Fibroblast of upper back skin (primary cell): ENCODE results near the gene ITGB2.

Source experiments
- DNase-seq: peaks from one replicate; pipeline ENCODE4 v3.0.0-alpha.2; 2013

Gene ITGB2

DNA sequence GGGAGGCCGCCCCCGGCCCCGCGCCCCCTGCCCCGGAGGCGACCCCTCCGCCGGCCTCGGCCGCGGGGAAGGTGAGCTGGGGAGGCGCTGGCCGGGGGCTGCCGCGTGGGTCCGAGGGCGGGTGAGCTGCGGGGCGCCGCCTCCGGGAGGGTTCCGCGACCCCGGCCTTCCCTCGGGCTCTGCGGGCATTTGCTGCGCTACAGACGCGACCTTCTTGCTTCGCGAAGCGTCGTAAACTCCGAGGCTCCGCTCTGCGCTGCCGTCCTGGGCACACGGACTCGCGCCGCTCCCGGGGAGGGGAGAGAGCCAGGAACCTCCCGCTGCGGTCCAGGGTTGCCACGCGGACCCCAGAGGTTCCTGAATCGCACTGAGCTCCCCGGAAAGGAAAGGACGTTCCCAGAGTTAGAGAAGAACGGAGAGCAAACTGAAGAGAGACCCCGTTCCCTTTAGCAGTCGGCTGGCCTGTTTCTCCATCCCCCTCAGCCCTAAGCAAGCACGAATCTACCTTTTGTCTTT, 19.5 kb upstream of the ITGB2 start:
- no peak for DNase-seq

DNA sequence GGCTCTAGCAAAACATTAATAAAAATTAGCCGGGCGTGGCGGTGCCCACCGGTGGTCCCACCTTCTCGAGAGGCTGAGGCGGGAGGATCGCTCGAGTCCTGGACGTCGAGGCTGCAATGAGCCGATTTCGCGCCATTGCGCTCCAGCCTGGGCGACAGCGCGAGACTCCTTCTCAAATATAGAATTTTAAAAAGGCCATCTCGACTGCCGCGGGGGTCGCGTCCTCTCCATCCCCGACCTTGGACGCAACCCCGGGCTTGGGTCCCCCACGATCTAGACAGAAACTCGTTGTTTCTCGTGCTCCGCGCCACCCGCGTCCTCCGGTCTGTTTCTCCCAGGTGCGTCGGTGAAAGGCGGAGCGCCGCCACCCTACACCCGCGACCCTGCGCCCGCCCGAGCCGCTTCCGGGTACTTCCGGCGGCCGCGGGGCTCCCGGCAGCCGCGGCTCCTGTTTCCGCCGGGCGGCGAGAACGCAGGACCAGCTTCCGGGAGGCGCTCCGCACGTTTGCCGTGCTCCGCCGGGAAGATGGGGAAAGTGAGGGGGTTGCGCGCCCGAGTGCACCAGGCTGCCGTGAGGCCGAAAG, 18.9 kb upstream of the ITGB2 start, which contains the start of gene SLX9:
Gene SLX9 (plus strand): TSS at position 498 of the 584 bp plus-strand sequence. CDS start 29 bp downstream, at position 527.
- DNase-seq, result peak; percentile 76

DNA sequence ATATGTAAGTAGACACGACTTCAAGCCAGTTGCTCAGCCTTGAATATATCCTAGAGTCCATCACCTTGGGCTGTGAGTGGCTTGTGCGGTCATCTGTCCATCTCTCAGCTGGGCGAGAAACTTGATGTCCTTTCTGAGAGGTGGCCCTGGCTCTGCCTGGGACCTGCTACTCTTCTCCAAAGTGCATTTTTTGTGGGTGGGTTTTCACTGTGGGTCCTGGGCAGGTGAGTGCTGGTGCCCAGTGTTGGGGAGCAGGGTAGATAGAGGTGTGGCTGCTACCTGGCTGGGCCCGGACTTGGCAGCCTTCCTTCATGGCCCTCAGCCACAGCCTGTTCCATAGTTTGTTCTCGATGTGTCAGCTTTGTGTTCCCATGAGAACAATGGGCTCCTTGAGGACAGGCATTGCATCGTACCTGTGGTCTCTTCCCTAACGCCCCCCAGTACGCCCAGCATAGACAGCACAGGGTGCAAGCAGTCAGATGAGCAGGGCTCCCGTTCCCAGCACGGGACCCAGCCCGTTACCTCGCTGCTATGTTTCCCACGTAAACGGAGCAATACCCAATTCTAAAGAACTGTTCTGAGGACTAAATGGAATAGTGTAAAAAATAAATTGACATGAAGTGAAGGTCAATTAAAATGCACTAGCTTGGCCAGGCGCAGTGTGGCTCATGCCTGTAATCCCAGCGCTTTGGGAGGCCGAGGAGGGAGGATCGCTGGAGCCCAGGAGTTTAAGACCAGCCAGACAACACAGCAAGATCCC, 18.3 kb upstream of the ITGB2 start:
- DNase-seq, result no peak

DNA sequence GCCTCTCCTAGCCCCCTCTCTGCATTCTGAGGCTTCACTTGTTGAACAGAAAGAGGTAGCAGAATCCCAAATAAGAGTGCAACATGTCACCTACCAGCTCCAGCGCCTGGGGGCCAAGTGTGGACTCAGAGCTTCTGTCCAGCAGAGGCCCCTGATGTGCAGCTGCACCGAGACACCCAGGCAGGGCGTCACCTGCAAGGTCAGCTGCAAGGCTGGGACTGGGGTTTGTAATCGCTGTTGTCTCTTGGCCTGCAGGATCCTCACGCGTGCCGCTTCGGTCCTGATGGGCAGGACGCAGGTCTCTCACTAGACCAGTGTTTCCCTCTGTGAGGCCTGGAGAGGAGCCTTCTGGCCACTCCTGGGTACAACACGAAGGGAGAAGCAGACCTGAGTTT, 14.8 kb upstream of the ITGB2 start:
- DNase-seq, result no peak

DNA sequence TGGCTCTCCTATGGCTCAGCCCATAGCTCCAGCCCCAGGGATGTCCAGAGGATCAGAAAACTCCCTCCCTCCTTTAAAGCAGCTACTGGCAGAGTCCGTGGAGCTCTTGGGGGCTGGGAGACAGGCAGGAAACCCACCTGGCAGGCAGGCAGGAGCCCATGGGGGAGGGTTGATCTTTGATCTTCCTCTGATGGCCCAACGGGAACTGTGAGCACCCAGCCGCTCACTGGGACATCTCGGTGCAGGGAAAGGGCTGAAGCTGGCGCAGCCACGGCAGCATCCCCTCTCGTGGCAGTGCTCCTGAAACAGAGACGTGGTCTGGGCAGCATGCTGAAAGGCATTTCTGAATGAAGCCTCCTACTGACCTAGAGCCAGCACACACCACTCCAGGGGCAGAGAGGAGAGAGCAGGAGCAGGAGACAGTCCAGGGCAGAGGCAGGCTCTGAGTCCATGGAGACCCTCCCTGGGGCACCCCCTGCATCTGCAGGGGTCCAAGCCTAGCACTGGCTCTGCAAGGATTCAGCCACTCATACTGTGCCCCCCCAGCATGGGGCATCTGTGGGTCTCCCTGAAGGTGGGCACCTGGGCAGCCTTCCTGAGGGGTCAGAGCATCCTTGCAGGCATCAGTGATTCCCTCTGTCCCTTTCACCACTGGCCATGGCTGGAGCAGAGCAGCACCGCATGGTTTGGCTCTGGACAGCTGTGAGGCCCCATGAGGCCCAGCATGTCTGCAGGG, 14.3 kb upstream of the ITGB2 start:
- DNase-seq, result no peak

DNA sequence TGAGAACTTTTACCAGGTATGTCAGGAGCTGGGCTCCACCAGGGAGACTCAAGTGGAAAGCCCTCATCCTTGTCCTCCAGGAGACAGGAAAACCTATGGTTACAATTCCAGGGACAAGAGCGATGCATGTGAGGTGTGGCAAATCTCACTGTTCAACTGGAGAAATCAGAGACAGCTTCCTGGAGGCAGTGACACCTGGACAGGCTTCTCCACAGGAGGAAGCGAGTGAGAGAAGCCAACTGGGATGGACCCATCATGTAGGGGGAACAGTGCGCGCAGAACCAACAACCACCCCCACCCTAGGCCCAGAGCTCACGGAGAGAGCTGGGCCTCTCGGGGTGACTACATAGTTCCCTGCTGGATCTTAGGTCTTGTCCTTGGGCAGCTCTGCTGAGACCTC, 13.6 kb upstream of the ITGB2 start:
- DNase-seq, result no peak

DNA sequence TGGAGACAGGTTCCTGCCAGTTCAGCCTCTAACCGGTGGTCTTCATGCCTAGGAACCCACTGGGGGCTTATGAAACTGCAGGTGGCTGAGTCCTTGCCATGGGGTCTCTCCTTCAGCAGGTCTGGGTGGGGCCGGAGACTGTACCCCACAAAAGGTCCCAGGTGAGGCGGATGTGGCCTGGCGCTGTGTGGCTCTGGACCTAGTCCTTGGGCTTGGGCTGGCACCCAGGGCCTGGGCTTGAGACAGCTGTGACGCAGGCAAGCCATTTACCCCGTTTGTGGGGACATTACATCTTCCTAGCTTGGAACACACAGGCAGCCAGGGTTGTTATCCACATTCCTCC, 13.2 kb upstream of the ITGB2 start:
- no peak for DNase-seq

DNA sequence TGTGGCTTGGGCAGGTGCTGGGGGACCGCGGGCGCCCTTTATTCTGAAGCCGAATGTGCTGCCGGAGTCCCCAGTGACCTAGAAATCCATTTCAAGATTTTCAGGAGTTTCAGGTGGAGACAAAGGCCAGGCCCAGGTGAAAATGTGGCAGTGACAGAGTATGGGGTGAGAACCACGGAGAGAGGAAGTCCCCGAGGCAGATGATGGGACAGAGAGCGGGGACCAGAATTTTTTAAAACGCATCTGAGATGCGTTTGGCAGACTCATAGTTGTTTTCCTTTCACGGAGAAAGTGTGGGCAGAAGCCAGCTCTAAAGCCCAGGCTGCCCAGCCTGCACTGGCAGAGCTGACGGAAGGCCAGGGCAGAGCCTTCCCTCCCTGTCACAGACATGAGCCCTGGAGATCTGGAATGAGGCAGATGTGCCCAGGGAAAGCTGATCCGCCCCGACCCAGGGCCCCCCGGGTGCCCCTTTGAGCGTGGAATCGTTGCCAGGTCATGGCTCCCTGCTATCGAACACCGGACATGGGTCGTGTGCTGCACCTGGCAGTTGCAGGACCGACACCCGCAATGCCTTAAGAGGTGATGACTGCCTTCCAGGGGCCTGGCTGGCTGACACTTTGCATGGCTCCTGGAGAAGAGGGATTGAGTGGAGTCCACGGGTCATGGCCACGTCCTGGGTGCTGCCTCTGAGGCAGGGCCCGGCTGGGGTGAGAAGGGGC, 12.7 kb upstream of the ITGB2 start:
- DNase-seq, result no peak

DNA sequence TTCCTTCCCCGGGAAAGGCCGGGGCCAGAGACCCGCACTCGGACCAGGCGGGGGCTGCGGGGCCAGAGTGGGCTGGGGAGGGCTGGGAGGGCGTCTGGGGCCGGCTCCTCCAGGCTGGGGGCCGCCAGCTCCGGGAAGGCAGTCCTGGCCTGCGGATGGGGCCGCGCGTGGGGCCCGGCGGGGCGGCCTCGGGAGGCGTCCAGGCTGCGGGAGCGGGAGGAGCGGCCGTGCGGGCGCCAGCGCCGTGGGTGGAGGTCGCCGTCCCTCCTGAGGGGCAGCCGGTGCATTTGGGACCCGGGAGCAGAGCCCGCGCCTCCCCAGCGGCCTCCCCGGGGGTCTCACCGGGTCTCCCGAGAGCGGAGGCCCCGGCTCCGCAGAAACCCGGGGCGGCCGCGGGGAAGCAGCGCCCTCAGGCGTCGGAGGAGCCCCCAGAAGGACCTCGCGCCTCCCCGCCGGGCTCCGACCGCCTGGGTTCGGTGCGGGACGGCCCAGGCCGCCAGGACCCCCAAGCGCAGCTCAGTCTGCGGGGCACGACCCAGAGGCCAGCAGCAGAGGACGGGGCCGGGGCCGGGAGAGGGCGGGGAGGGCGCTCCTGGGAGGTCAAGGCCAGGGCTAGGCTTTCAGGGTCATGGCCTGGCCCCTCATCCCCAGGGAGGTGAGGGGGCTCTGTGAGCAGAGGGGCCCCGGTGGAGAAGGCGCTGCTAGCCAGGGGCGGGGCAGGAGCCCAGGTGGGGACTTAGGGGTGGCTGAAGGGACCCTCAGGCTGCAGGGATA, 11.9 kb upstream of the ITGB2 start:
- DNase-seq, result peak; percentile 40

DNA sequence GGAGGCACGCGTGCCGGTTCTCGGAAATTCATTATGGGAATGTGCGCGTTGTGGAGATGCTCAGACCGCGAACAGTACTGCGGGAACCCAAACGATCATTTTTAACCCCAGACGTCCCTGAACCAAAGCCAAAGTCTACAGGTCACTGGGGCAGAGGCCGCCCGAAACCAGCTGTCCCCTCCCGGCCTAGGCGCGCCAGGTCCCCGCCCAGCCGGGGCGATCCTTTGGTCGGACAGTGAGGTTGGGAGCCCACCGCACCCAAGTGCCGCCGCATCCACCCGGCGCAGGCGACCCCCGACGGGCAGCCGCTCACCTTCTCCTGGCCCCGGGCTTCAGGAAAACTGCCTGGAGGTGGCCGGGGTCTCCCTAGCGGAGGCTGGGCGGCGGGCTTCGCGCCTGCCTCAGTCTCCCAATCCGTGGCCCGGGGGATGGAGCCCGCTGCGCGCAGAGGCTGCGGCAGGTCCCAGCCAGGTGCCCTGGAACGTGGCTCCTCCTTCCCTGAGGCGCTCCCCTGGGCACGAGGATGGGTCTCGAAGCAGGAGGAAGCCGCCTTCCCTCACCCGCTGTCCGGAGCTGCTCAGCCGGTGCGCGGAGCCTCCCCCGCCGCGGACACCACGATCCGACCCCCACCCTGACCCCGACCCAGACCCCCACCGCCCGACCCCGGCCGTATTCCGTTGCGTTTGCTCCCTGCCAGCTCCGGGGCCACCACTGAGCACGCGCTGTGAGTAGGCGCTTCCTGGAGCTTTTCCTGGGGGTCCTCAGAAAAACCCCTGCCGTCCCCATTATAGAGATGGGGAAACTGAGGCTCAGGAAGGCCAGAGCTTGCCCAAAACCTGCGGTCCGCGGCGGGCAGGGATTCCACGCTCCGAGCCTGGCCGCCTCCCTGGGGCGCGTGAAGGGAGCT, 11.1 kb upstream of the ITGB2 start:
- DNase-seq, result no peak

DNA sequence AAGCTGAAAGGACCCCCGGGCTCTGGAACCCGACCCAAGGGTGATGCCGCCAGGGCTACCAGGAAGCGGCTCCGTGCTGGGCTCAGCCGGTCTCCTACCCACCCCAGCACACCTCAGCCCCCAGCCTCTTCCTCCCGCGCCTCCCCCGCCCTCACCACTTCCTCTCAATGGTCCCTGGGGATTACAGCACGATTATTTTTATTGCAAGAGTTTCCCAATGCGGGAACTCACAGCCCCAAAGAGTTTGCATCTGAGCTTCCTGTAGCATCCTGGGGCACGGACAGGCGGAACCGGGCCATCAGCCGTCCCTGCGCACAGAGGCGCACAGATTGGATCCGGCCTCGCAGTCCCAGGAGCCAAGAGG, 10.4 kb upstream of the ITGB2 start:
- peak; percentile 74 for DNase-seq

DNA sequence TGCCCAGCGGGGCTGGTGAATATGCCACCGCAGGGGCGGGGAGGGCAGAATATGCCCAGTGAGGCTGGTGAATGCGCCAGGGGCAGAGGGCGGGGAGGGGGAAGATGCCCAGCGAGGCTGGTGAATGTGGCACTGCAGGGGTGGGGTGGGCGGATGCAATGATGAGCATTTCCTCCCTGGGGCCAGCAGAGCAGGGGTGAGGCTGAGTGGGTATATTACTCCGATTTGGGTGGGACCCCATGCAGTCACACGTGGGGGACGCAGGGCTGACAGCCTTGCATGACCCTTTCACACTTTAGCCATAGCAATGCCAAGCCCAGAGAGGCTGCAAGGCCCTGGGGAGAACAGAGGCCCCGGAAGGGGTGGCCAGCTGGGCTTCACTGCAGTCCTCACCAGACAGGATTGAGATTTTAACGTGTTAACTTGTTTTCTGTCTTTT, 9.9 kb upstream of the ITGB2 start:
- DNase-seq, result peak; percentile 20

DNA sequence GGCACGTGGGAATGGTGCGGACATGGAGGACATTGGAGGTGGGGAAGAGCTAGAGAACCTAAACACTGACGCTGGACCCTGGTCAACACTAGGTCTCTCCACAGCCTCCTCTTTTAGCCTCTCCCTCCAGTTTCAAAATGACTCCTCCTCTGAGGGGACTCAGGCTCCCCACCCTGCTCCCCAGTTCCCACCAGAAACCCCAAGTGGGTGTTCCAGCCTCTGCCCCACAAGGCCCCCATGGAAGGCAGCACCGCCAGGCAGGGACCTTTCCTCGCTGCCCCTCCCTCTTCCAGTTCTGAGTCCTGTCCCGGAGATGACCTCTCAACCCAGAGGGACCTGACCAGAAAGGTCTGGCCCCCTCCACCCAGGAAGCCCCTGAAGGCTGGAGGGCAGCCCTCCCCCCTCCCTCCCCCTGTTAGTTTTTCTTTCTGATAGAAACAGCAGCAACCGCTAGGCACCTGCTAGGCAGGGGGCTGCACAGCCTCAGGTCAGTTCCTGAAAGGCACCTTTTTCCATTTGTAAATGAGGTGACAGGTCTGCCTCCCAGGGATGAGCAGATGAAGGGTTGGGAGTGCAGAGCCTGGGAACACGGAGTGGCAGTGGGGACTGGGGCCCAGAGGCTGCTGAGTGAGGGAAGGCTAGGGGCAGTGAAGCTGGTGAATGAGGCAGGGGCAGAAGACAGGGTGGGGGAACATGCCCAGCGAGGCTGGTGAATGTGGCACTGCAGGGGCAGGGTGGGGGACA, 9.3 kb upstream of the ITGB2 start:
- no peak for DNase-seq

DNA sequence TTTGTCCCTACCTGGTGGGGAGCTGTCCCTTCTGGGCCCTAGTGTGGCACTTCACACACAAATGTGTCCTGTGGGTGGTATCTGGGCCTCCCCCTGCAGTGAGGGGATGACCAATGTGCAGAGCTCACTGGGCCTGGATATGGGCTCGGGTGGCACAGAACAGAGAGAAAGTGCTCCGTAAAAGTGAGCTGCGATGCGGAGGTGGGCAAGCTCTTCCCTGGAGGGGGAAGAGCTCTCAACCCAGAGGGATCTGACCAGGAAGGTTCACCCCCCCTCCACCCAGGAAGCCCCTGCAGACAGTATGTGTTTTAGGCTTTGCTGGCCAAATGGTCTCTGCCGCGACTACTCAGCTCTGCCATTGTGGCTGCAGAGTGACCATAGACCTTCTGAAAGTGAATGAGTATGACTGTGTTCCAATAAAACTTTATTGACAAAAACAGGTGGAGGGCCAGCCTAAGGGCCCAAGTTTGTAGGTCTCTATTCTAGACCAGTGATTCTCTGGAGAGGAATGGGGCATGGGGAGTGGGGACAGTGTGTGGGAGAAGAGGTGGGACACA, 8.6 kb upstream of the ITGB2 start:
- no peak for DNase-seq

DNA sequence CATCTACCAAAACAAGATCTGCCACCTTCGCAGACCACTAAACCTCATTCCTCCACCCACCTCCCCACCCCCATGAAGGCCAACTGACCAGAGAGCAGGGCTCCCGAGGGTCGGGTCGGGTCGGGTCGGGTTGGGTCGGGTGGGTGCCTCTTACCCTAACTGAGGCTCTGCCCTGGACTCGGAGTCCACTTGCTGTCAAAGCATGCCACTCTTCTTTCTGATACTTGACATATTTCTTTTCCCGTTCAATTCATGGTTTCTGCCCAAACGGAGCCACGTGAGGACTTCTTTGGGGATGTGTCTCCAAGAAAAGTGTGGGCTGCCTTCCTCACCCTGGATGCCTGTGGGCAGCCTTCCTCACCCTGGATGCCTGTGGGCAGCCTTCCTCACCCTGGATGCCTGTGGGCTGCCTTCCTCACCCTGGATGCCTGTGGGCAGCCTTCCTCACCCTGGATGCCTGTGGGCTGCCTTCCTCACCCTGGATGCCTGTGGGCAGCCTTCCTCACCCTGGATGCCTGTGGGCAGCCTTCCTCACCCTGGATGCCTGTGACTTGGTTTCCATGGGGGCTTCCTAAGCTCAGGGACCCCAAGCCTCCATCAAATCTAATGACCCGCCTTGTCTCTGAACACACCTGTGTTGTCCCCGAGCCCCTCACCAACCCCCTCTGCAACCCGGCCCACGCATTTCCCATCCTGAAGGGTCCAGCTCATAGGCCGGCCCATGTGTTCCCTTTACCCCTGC, 8.0 kb upstream of the ITGB2 start:
- DNase-seq, result peak; percentile 86

DNA sequence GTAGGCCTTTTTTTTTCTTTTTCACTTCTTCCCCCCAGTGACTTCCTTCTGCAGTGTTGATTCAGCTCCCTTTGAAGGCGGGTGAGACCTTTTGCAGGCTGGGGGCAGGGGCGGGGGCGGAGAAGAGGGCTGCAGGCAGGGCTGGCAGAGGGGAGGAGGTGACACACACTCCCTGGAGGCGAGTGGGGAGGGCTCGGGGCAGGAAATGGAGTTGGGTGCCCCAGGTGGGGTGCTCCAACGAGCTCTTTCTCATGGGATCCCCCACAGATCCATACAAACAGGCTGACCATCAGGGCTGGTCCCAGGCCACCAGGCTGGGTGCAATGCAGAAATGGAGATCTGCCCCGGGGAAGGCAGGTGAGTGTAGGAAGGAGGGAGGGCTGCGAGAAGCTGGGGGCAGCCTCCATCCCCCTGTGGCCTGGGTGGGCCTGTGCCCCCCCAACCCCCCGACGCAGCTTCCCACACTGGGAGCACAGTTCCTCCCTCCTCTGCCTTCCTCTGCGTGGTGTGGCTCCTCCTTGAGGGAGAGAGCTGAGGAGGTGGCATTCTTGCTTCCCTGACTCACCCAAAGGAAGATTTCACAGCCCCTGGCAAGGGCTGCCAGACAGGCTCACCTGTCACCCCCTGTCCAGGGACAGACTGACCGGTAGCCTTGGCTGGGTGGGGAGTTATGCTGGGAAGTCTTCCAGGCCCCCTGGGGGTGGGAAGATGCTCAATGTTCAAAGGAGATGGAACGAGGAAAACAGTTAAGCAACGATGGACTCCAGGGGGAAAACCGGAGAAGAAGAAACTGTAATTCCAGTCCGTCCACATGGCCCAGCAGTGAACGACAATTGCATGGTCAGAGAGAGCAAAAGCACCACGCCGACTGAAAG, 7.1 kb upstream of the ITGB2 start:
- peak; percentile 83 for DNase-seq

DNA sequence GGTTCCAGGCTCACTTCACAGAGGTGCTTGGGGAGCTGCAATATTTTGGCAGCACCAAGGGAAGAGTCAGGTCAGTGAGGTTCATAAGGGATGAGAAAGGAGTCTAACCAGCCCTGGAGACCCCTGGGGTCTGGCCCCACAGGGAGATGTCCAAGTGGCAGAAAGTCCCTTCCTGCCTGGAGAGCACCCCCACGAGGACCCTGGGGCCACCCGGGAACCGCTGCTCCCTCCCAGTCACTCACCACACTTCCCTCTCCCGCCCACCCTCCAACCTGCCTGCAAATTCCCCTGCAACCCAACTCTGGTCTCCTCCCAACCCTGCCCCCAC, 6.5 kb upstream of the ITGB2 start:
- DNase-seq, result no peak

DNA sequence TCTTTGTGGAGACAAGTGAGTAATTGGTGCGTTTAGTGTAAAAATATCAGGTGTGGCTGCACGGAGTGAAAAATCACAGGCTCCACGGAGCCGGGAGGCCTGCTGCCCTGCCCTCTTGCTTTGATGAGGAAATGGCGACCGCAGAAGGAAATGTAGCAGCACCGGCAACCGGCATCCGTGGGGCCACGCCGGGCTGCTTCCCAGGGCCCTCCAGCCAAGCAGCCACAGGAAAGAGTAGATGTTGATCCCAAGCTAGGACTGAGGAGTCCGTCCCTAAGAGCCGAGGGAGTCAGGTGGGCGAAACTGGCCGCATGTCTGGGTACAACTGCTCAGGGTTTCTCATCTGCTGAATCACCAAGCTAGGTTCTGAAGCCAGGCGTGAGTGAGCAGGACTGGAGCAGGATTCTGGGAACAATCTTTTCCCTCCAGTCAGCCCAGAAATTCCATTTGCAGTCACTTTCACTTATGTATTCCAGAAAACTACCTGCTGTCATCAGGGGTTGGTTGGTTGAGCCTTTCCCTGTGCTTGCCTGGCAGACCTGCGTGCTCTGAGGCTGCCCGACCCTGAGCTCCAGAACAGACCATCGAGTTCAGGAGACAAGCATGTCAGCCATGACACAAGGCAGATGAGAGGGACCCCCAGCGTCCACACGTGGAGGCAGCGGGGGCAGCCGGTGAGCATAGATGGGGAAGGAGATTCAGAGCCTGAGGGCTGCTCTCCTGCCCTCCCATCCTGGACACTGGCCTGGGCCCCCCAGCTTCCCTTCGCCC, 5.8 kb upstream of the ITGB2 start:
- peak; percentile 33 for DNase-seq
